Measurements from ENCODE around the gene MOB3B.

MOB3B gene

DNA sequence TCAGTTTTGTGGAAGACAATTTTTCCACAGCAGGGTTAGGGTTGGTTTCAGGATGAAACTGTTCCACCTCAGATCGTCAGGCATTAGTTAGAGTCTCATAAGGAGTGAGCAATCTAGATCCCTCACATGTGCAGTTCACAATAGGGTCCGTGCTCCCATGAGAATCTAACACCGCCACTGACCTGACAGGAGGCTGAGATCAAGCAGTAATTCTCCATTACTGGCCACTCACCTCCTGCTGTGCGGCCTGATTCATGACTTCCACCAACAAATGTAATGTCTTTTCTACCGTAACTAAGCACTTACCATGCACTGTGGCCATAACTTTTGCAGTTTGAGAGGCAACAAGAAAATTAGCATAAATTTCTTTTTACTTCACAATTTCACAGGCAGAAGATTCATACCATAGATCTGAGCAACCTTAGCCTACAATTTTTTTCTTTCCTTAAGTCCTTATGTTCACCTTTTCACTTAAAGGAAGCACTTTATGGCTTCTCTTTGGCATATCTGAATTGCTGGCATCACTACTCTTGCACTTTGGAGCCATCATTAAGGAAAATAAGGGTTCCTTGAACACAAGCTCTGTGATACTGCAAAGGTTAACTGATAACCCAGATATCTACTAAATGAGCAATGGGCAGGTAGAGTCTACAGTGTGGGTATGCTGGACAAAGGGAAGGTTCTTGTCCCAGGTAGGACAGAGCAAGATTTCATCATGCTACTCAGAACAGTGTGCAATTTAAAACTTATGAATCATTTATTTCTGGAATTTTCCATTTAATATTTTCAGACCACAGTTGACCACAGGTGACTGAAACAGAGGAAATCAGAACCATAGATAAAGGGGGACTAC, 88.5 kb downstream of the MOB3B start:
- Histone ChIP-seq H3K9me3 (ENCODE audit: control insufficient read depth, low read depth, low read length) (no peaks in the 10 kb centered on the region), H3K36me3 (ENCODE audit: control insufficient read depth, low read depth, low read length) (no peaks in the 10 kb centered on the region), H3K9ac (ENCODE audit: low read length) (no peak overlapping the region), H3K27ac (ENCODE audit: low read length) (no peak overlapping the region), H3K27me3 (ENCODE audit: control insufficient read depth, insufficient read depth, low read length) (no peaks in the 10 kb centered on the region), H3K4me1 (ENCODE audit: control insufficient read depth, low read depth, low read length) (peaks cover 11% of the 10 kb centered on the region), H3K4me3 (ENCODE audit: low read length) (no peak overlapping the region)

DNA sequence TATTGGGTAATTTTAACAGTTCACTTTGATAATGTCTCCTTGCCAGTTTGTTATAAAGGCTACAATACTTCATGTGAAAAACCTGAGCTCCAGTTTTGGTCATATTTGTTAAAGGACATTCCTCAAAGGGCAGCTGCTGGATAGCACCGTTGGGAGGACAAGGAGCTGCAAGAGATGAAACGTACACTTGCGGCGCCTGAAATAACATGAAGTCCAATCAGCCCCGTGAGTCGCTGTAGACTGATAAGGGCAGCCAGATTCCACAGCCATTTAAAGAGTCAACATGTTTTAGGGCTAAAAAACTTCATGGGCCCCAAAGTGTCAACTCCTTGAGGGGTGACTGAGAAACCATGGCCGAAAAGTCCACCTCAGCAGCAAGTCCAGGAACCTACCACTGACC, 91.1 kb downstream of the MOB3B start:
- Histone ChIP-seq H3K27ac (ENCODE audit: low read length) (no peak overlapping the region), H3K36me3 (ENCODE audit: control insufficient read depth, low read depth, low read length) (no peaks in the 10 kb centered on the region), H3K27me3 (ENCODE audit: control insufficient read depth, insufficient read depth, low read length) (no peaks in the 10 kb centered on the region), H3K9ac (ENCODE audit: low read length) (no peak overlapping the region), H3K9me3 (ENCODE audit: control insufficient read depth, low read depth, low read length) (no peaks in the 10 kb centered on the region), H3K4me3 (ENCODE audit: low read length) (no peak overlapping the region), H3K4me1 (ENCODE audit: control insufficient read depth, low read depth, low read length) (peaks cover 15% of the 10 kb centered on the region)

DNA sequence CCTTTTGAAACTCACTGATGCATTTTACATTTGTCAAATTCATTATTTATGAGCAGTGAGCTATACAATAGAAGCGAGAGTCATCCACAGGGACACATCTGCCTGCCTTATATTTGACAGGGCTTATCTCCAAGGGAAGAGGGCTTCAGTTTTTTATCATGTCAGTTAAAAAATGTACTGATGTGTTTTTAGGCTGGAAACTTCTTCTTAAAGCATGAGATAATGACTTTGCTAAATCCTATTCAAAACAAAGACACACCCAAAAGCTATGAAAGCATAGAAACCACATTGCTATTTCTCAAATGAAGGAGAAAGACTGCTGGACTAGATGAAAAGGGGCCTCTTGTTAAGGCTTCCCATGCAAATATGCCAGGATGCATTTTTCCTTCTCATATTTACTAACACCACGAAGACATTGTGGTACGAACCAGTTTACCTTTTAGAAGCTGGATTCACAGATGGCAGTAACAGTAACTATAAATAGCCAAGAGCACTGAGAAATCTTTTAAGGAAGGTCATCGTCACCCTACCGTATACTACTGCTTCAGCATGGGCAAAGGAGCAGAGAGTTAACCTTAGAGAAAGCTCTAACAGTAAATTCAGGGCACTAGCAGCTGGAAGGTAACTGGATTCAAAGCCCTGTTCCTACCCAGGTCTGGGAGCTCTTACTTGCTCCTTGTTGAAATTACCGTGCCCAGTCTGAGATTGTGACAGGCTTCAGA, 91.8 kb downstream of the MOB3B start:
- Histone ChIP-seq H3K27ac (ENCODE audit: low read length) (no peak overlapping the region), H3K36me3 (ENCODE audit: control insufficient read depth, low read depth, low read length) (no peaks in the 10 kb centered on the region)

GRCh38 chr9:27436234-27436633, 93.4 kb downstream of the MOB3B start:
- Histone ChIP-seq H3K9me3 (ENCODE audit: control insufficient read depth, low read depth, low read length) (no peaks in the 10 kb centered on the region), H3K27ac (ENCODE audit: low read length) (no peak overlapping the region), H3K36me3 (ENCODE audit: control insufficient read depth, low read depth, low read length) (no peaks in the 10 kb centered on the region), H3K27me3 (ENCODE audit: control insufficient read depth, insufficient read depth, low read length) (no peaks in the 10 kb centered on the region), H3K9ac (ENCODE audit: low read length) (no peak overlapping the region), H3K4me3 (ENCODE audit: low read length) (no peak overlapping the region), H3K4me1 (ENCODE audit: control insufficient read depth, low read depth, low read length) (peaks cover 22% of the 10 kb centered on the region)

More for the DNA sequence above, 91.8 kb downstream of the MOB3B start:
- Histone ChIP-seq H3K27me3 (ENCODE audit: control insufficient read depth, insufficient read depth, low read length) (no peaks in the 10 kb centered on the region), H3K4me3 (ENCODE audit: low read length) (no peak overlapping the region), H3K9ac (ENCODE audit: low read length) (no peak overlapping the region), H3K9me3 (ENCODE audit: control insufficient read depth, low read depth, low read length) (no peaks in the 10 kb centered on the region), H3K4me1 (ENCODE audit: control insufficient read depth, low read depth, low read length) (peaks cover 15% of the 10 kb centered on the region)

DNA sequence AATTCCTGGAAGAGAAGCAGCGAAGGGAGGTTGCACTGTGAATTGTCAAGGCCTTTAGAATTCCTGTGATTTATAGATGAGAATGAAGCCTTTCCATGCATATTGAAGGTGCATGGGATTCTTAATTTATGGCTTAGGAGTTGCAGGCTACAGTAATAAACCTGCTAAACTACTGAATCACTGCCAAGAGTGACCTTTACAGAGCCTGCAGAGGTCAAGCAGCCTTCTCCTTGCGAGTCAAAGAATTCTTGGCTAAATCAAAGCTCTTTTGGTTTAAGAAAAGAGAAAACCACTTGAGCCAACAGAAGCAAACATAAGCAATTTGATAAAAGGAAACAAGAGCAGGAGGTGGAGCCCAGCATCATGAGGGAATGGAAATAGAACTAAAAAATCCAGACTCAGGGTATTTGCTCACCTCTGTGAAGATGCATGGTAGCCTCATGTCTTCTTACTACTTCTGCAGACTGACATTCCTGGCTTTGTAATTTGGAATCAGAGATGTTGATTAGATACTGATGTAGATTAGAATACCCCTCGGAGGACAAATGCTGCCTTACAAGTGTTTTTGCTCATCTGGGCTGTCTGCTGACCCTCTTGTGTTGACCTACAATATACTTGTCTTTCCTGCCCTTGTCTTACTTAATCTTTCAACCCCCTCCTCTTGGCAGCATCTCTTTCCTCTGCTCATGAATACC, 95.8 kb downstream of the MOB3B start:
- Histone ChIP-seq H3K27ac (ENCODE audit: low read length) (no peak overlapping the region), H3K9me3 (ENCODE audit: control insufficient read depth, low read depth, low read length) (no peaks in the 10 kb centered on the region), H3K4me3 (ENCODE audit: low read length) (no peak overlapping the region), H3K27me3 (ENCODE audit: control insufficient read depth, insufficient read depth, low read length) (no peaks in the 10 kb centered on the region), H3K36me3 (ENCODE audit: control insufficient read depth, low read depth, low read length) (no peaks in the 10 kb centered on the region), H3K9ac (ENCODE audit: low read length) (no peak overlapping the region), H3K4me1 (ENCODE audit: control insufficient read depth, low read depth, low read length) (peaks cover 28% of the 10 kb centered on the region)

DNA sequence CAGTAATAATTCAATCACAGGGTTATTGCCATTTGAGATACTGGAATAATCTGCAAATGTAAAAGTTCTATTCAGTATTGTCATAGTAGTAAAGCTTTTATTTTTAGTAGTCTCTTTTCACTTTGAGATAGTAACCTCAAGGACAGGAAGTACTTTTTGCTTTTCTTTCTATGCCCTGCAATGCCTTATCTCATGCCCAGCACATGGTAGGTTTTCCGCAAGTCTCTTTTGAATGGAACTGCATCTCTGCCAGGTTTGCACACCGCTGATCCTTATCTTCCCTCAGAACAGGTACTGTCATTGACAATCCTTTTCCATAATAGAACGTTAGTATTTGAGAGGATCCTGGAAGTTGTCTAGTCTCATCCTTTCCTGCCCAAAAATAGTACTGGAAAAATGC, 97.3 kb downstream of the MOB3B start:
- H3K4me3 ChIP-seq (ENCODE audit: low read length) = no peak overlapping the region
- H3K27ac ChIP-seq (ENCODE audit: low read length) = no peak overlapping the region
- no peak overlapping the region for H3K9ac ChIP-seq (ENCODE audit: low read length)
- peaks cover 30% of the 10 kb centered on the region for H3K4me1 ChIP-seq (ENCODE audit: control insufficient read depth, low read depth, low read length)
- no peaks in the 10 kb centered on the region for H3K36me3 ChIP-seq (ENCODE audit: control insufficient read depth, low read depth, low read length)
- H3K9me3 ChIP-seq (ENCODE audit: control insufficient read depth, low read depth, low read length) = no peaks in the 10 kb centered on the region
- H3K27me3 ChIP-seq (ENCODE audit: control insufficient read depth, insufficient read depth, low read length) = no peaks in the 10 kb centered on the region

GRCh38 chr9:27431543-27432147, 98.0 kb downstream of the MOB3B start:
- Histone ChIP-seq H3K4me3 (ENCODE audit: low read length) (no peak overlapping the region), H3K27me3 (ENCODE audit: control insufficient read depth, insufficient read depth, low read length) (no peaks in the 10 kb centered on the region), H3K27ac (ENCODE audit: low read length) (no peak overlapping the region), H3K4me1 (ENCODE audit: control insufficient read depth, low read depth, low read length) (peaks cover 37% of the 10 kb centered on the region), H3K36me3 (ENCODE audit: control insufficient read depth, low read depth, low read length) (no peaks in the 10 kb centered on the region), H3K9me3 (ENCODE audit: control insufficient read depth, low read depth, low read length) (no peaks in the 10 kb centered on the region), H3K9ac (ENCODE audit: low read length) (no peak overlapping the region)

DNA sequence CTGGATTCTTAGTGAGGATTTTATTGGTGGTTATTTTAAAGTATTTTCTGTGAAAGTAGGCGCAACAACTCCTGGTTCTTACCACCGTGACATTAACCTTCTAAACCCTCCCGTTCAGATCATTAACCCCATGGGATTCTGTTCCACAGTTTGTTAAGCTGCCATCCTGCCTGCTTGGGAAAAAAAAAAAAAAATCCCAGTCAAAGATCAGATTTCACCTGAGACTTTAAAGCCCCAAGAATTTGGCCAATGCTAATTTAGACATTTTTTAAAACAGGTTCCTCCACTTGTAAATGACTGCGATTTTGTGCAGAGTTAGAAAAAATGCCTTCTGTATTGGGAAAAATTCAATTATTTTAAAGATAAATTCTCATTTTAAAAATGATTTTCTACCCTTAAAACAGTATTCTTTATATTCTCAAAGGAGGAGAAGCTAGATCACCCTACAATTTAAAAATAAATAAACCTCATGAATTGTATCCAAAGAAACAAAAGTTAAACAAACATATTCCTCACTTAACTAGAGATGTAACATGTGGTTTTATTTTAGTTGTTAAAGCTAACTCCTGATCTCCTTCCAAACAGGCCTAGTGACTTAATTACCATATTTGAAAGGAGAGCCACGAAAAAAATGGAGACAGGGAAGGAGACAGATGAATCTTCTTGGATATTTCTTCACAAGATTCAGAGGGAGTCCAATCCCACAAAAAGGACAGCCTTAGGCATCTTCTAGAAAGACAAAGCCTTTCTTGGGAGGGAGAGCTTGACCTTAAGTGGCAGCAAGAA, 98.7 kb downstream of the MOB3B start:
- H3K9me3 ChIP-seq (ENCODE audit: control insufficient read depth, low read depth, low read length) = no peaks in the 10 kb centered on the region
- peaks cover 44% of the 10 kb centered on the region for H3K4me1 ChIP-seq (ENCODE audit: control insufficient read depth, low read depth, low read length)

DNA sequence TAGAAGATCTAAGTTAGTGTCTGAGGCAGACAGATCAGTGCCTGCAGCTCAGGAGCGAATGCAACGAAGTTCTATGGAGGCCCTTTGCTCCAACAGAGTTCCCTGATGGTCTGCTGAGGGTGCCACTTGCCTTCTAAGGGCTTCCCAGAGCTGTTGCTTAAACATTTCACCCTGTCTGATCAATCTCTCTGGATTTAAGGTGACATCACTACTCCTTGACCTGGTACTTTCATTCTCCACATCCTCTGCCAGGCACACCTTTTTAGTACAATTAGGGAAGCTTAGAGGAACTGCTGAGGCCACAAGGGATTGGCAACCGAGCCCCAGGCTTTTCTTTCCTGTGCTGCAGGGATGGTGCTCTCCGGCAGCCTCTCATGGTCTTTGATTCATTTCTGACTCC, 99.7 kb downstream of the MOB3B start:
- Histone ChIP-seq H3K36me3 (ENCODE audit: control insufficient read depth, low read depth, low read length) (no peaks in the 10 kb centered on the region), H3K4me1 (ENCODE audit: control insufficient read depth, low read depth, low read length) (peaks cover 46% of the 10 kb centered on the region), H3K9me3 (ENCODE audit: control insufficient read depth, low read depth, low read length) (no peaks in the 10 kb centered on the region), H3K27ac (ENCODE audit: low read length) (no peak overlapping the region), H3K27me3 (ENCODE audit: control insufficient read depth, insufficient read depth, low read length) (no peaks in the 10 kb centered on the region), H3K9ac (ENCODE audit: low read length) (no peak overlapping the region), H3K4me3 (ENCODE audit: low read length) (no peak overlapping the region)

More for the DNA sequence above, 98.7 kb downstream of the MOB3B start:
- no peak overlapping the region for H3K4me3 ChIP-seq (ENCODE audit: low read length)
- H3K27me3 ChIP-seq (ENCODE audit: control insufficient read depth, insufficient read depth, low read length) = no peaks in the 10 kb centered on the region
- no peak overlapping the region for H3K9ac ChIP-seq (ENCODE audit: low read length)
- H3K36me3 ChIP-seq (ENCODE audit: control insufficient read depth, low read depth, low read length) = no peaks in the 10 kb centered on the region
- no peak overlapping the region for H3K27ac ChIP-seq (ENCODE audit: low read length)

DNA sequence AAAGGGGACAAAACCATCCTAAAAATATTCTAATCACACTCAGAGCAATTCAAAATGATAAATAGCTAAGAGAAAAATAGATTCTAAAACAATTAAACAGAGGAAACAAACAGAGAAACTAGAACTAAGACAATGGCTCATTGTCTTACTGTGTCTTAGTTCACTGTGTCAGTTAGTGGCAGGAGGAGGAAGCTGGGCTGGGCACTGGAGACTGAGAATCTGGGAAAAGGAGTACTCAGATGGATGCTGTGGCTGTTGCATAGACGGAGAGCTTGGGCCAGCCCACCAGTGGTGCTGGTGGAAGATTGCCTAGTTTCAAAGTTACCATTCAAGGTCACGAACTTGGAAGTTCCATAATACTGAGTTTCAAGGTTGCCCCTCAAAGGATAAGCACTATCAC, 100.2 kb downstream of the MOB3B start:
- H3K27me3 ChIP-seq (ENCODE audit: control insufficient read depth, insufficient read depth, low read length) = no peaks in the 10 kb centered on the region

GRCh38 chr9:27428551-27428950, 101.1 kb downstream of the MOB3B start:
- H3K27me3 ChIP-seq (ENCODE audit: control insufficient read depth, insufficient read depth, low read length) = no peaks in the 10 kb centered on the region
- no peaks in the 10 kb centered on the region for H3K36me3 ChIP-seq (ENCODE audit: control insufficient read depth, low read depth, low read length)
- H3K9me3 ChIP-seq (ENCODE audit: control insufficient read depth, low read depth, low read length) = no peaks in the 10 kb centered on the region
- no peak overlapping the region for H3K9ac ChIP-seq (ENCODE audit: low read length)
- peaks cover 41% of the 10 kb centered on the region for H3K4me1 ChIP-seq (ENCODE audit: control insufficient read depth, low read depth, low read length)
- no peak overlapping the region for H3K4me3 ChIP-seq (ENCODE audit: low read length)
- H3K27ac ChIP-seq (ENCODE audit: low read length) = no peak overlapping the region

More for the DNA sequence above, 100.2 kb downstream of the MOB3B start:
- H3K9ac ChIP-seq (ENCODE audit: low read length) = no peak overlapping the region
- H3K36me3 ChIP-seq (ENCODE audit: control insufficient read depth, low read depth, low read length) = no peaks in the 10 kb centered on the region
- H3K4me1 ChIP-seq (ENCODE audit: control insufficient read depth, low read depth, low read length) = peaks cover 46% of the 10 kb centered on the region
- H3K27ac ChIP-seq (ENCODE audit: low read length) = no peak overlapping the region
- no peaks in the 10 kb centered on the region for H3K9me3 ChIP-seq (ENCODE audit: control insufficient read depth, low read depth, low read length)
- H3K4me3 ChIP-seq (ENCODE audit: low read length) = no peak overlapping the region
